Measurements from ENCODE around the gene ANTXRL. TPM values are rescaled to one million over a fixed set of nuclear protein-coding genes. Genes with fewer than 3 reads are reported as not detected.

The ANTXRL gene
- total RNA-seq, 2 experiments from 2014 or later, result not detected

GRCh38 chr10:46283580-46284285 lies 3.1 kb upstream of the ANTXRL start:
- DNase-seq, result no peak
- peaks cover 16% of the 10 kb centered on the region for H3K4me1 Mint-ChIP-seq
- POLR2A ChIA-PET, result interaction anchor here (1.0 kb wide), 1 partner anchor 177 kb away, joined by 3 read pairs; no protein-coding TSS in a partner anchor
- H3K36me3 Mint-ChIP-seq (ENCODE audit: low read depth), result no peaks in the 10 kb centered on the region
- intact Hi-C loops (cut with DNase I, micrococcal nuclease), result loop anchor here (1.0 to 5.0 kb wide), 4 partner anchors 14 to 1097 kb away; no protein-coding TSS in a partner anchor
- peak overlapping the region; percentile 90 for H3K27ac Mint-ChIP-seq
- no peaks in the 10 kb centered on the region for H3K9me3 Mint-ChIP-seq (ENCODE audit: low read depth)
- CTCF ChIA-PET, result interaction anchor here (1.6 kb wide), 2 partner anchors 177 to 1096 kb away, joined by 4 to 7 read pairs; no protein-coding TSS in a partner anchor
- H3K4me3 Mint-ChIP-seq, result peak overlapping the region; percentile 82
- H3K27me3 Mint-ChIP-seq, result peaks cover 11% of the 10 kb centered on the region
- ATAC-seq, result no peak

DNA sequence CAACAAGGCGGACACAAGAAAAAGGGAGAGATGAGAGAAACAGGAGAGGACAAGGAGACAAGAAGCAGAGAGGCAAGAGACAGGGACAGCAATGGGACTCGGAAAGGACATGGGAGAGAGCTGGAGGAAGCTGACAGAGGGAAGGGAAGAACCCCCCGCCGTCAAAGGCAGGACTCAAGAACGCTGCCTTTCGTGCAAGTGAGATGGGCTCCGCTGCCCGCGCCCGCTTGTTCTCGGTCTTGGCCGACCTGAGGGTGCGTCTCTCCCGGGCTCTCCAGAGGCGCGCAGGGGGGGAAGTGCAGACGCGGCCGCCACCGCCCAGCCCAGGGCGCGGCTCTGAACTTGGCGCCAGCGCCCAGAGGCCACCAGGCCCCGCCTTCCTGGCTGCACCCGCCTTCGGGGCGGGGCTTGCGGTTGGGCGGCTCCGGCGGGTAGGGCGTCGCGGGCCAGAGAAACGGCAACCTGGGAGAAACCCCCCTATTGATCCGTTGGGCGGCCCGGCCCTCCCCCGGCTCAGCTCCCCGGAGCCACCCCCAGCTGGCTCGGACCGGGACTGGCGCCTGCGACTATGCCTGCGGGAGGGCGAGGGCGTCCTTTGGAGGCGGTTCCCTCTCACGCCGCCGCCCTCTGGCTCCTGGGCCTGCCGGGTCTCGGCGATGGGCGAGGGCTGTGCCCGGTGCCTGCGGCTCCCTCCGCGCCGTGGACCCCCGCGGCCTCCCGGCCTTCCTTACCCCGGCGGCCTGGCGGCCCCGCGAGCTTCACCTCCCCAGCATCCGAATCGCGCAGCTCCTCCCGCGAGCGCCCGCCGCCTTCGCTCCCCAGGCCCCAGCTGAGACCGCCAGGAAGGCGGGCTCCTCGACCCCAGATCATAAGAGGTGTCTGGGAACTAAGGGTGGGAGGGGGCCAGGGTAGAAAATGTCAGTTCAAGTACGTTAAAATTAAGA lies 2.2 kb upstream of the ANTXRL start:
- intact Hi-C loops (cut with DNase I, micrococcal nuclease), result loop anchor here in 1 of 2 experiments (1.0 to 5.0 kb wide), 3 partner anchors 15 to 262 kb away; no protein-coding TSS in a partner anchor
- peaks cover 11% of the 10 kb centered on the region for H3K27me3 Mint-ChIP-seq
- H3K27ac Mint-ChIP-seq, result peak overlapping the region; percentile 90
- H3K36me3 Mint-ChIP-seq (ENCODE audit: low read depth), result no peaks in the 10 kb centered on the region
- peak overlapping the region; percentile 82 for H3K4me3 Mint-ChIP-seq
- ChIA-PET CTCF (interaction anchor here (0.6 to 1.6 kb wide), 3 partner anchors 55 to 1095 kb away, joined by 3 to 5 read pairs (median 4); no protein-coding TSS in a partner anchor), POLR2A (no interaction called here)
- H3K9me3 Mint-ChIP-seq (ENCODE audit: low read depth), result no peaks in the 10 kb centered on the region
- ATAC-seq, result peak; percentile 83
- DNase-seq, result peak; percentile 86
- peaks cover 16% of the 10 kb centered on the region for H3K4me1 Mint-ChIP-seq

- peaks cover 16% of the 10 kb centered on the region for H3K4me1 Mint-ChIP-seq
- no peak for DNase-seq
- peaks cover 11% of the 10 kb centered on the region for H3K27me3 Mint-ChIP-seq
- peak overlapping the region; percentile 82 for H3K4me3 Mint-ChIP-seq
- intact Hi-C loops (cut with DNase I, micrococcal nuclease), result no loop called here
- POLR2A ChIA-PET, result no interaction called here
- ATAC-seq, result no peak
- no peaks in the 10 kb centered on the region for H3K36me3 Mint-ChIP-seq (ENCODE audit: low read depth)
- no peak overlapping the region for H3K27ac Mint-ChIP-seq
- CTCF ChIA-PET, result interaction anchor here (0.6 kb wide), 1 partner anchor 55 kb away, joined by 3 read pairs; no protein-coding TSS in a partner anchor
- H3K9me3 Mint-ChIP-seq (ENCODE audit: low read depth), result no peaks in the 10 kb centered on the region
Observed at GRCh38 chr10:46285300-46285699, 1.5 kb upstream of the ANTXRL start.

GRCh38 chr10:46285966-46286620 lies 704 bp upstream of the ANTXRL start:
- Mint-ChIP-seq H3K4me1 (peaks cover 16% of the 10 kb centered on the region), H3K36me3 (ENCODE audit: low read depth) (no peaks in the 10 kb centered on the region), H3K9me3 (ENCODE audit: low read depth) (no peaks in the 10 kb centered on the region), H3K27ac (no peak overlapping the region), H3K4me3 (no peak overlapping the region), H3K27me3 (peaks cover 11% of the 10 kb centered on the region)
- intact Hi-C loops (cut with DNase I, micrococcal nuclease), result no loop called here
- DNase-seq (no peak), ATAC-seq (no peak)
- CTCF ChIA-PET, result no interaction called here
- POLR2A ChIA-PET, result interaction anchor here (0.6 kb wide), 1 partner anchor 16 kb away, joined by 3 read pairs; no protein-coding TSS in a partner anchor

DNA sequence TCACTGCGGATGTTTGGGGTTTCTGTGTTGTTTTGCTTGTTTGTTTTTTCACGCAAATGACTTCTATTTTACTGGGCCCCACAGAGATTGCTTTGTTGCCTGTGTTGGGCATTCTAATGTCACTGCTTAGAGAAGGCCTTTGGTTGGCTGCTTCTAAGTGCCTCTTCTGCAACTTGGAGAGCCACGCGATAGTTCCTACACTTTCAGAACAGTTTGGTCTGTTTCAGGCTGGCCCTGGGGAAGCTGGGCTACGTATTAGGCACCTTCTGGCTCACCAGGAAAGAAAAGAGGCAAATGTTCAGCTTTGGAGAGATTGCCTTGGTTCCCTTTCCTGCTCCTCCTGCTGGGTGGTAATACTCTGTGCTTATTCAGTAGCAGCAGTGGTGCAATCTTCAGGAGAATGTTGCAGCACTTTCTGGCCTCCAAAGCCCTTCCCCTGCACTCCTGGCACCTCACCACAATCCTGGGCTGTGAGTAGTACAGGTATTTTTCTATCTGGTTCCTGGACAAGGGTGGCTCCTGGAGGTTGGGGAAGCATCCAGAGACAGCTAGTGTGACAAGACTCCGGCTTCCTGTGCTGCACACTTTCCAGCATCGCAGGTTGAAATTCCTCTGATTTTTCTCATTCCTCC lies 1.2 kb downstream of the ANTXRL start:
- DNase-seq (peak; percentile 0), ATAC-seq (no peak)
- ChIA-PET POLR2A (no interaction called here), CTCF (interaction anchor here (1.3 kb wide), 1 partner anchor 22 kb away, joined by 3 read pairs; no protein-coding TSS in a partner anchor)
- no peaks in the 10 kb centered on the region for H3K36me3 Mint-ChIP-seq (ENCODE audit: low read depth)
- H3K27me3 Mint-ChIP-seq, result peaks cover 4% of the 10 kb centered on the region
- H3K9me3 Mint-ChIP-seq (ENCODE audit: low read depth), result no peaks in the 10 kb centered on the region
- H3K4me1 Mint-ChIP-seq, result peaks cover 10% of the 10 kb centered on the region
- no peak overlapping the region for H3K27ac Mint-ChIP-seq
- no peak overlapping the region for H3K4me3 Mint-ChIP-seq
- intact Hi-C loops (cut with DNase I, micrococcal nuclease), result no loop called here

GRCh38 chr10:46288601-46289206 lies 1.9 kb downstream of the ANTXRL start:
- no peaks in the 10 kb centered on the region for H3K36me3 Mint-ChIP-seq (ENCODE audit: low read depth)
- H3K9me3 Mint-ChIP-seq (ENCODE audit: low read depth), result no peaks in the 10 kb centered on the region
- ChIA-PET POLR2A (no interaction called here), CTCF (interaction anchor here (1.3 kb wide), 1 partner anchor 22 kb away, joined by 3 read pairs; no protein-coding TSS in a partner anchor)
- H3K27me3 Mint-ChIP-seq, result peaks cover under 1% of the 10 kb centered on the region
- ATAC-seq (no peak), DNase-seq (peak; percentile 1)
- H3K4me3 Mint-ChIP-seq, result no peak overlapping the region
- intact Hi-C loops (cut with DNase I, micrococcal nuclease), result no loop called here
- peaks cover 5% of the 10 kb centered on the region for H3K4me1 Mint-ChIP-seq
- no peak overlapping the region for H3K27ac Mint-ChIP-seq

GRCh38 chr10:46289209-46289810 lies 2.5 kb downstream of the ANTXRL start:
- ChIA-PET CTCF (interaction anchor here (1.3 kb wide), 1 partner anchor 23 kb away, joined by 3 read pairs; no protein-coding TSS in a partner anchor), POLR2A (no interaction called here)
- intact Hi-C loops (cut with DNase I, micrococcal nuclease), result no loop called here
- no peak for DNase-seq
- Mint-ChIP-seq H3K4me3 (no peak overlapping the region), H3K27me3 (no peaks in the 10 kb centered on the region), H3K27ac (no peak overlapping the region), H3K4me1 (no peaks in the 10 kb centered on the region), H3K36me3 (ENCODE audit: low read depth) (no peaks in the 10 kb centered on the region), H3K9me3 (ENCODE audit: low read depth) (no peaks in the 10 kb centered on the region)
- ATAC-seq, result no peak

GRCh38 chr10:46290101-46290886 lies 3.5 kb downstream of the ANTXRL start:
- ATAC-seq (no peak), DNase-seq (no peak)
- Mint-ChIP-seq H3K36me3 (ENCODE audit: low read depth) (no peaks in the 10 kb centered on the region), H3K4me3 (no peak overlapping the region), H3K27me3 (no peaks in the 10 kb centered on the region), H3K9me3 (ENCODE audit: low read depth) (no peaks in the 10 kb centered on the region), H3K4me1 (no peaks in the 10 kb centered on the region), H3K27ac (no peak overlapping the region)
- ChIA-PET POLR2A (interaction anchor here (0.8 kb wide), 1 partner anchor 24 kb away, joined by 3 read pairs; no protein-coding TSS in a partner anchor), CTCF (interaction anchor here (1.2 to 1.7 kb wide), 2 partner anchors 9 to 11 kb away, joined by 3 to 6 read pairs; no protein-coding TSS in a partner anchor)
- intact Hi-C loops (cut with DNase I, micrococcal nuclease), result no loop called here

- CTCF ChIA-PET, result interaction anchor here (1.7 kb wide), 1 partner anchor 9 kb away, joined by 6 read pairs; no protein-coding TSS in a partner anchor
Observed at GRCh38 chr10:46291817-46292572, 5.2 kb downstream of the ANTXRL start.

More at GRCh38 chr10:46291817-46292572, 5.2 kb downstream of the ANTXRL start:
- no peak for ATAC-seq
- peak; percentile 2 for DNase-seq
- Mint-ChIP-seq H3K27me3 (no peaks in the 10 kb centered on the region), H3K36me3 (ENCODE audit: low read depth) (no peaks in the 10 kb centered on the region), H3K27ac (no peak overlapping the region), H3K4me1 (no peaks in the 10 kb centered on the region), H3K9me3 (ENCODE audit: low read depth) (no peaks in the 10 kb centered on the region), H3K4me3 (no peak overlapping the region)
- intact Hi-C loops (cut with DNase I, micrococcal nuclease), result no loop called here
- POLR2A ChIA-PET, result no interaction called here

Data from activated CD4-positive, alpha-beta T cell treated with anti-CD3 and anti-CD28 coated beads for 36 hours (primary cell).